Right hindlimb (tissue), 1 donor: ENCODE measurements around the gene RAPGEF3.

ENCODE experiments used
- DNase-seq: peaks from one replicate; pipeline ENCODE4 v3.0.0-alpha.2; 2018

The RAPGEF3 gene

DNA sequence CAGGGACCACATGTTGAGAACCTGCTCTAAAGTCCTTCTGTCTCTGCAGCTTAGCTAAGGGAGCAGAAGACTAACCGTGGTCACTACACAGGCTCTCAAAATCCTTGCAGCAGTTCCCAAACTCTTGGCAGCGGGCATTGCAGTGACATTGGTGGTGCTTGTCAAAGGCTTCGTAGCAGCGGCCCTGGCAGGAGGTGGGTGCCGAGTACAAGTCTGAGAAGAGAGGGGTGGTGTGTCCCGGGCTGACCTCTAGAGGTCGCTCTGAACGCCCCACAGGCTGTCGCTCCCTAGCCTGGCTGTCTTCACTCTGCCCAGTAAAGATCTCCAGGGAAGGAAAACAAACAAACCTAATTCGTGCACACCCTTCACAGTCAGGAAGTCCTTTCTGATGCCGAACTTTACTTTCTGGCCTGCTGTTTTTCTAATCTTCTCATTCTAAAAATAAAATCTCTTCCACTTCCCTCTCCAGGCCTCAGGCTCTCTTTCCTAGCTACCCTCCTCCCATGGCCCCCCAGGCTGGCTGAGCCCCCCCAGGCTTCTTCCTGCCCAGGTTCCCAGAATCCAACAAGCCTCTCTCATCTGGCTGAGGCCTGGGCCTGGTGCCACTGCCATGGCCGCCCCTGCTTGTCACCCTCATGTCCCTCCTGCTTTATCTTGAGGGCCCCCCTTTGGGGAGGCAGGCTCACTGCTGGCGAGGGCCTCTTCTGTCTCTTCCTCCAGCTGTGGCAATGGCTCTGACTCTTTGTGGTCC is 41.1 kb downstream of the RAPGEF3 start:
- DNase-seq, result peak; percentile 85

DNA sequence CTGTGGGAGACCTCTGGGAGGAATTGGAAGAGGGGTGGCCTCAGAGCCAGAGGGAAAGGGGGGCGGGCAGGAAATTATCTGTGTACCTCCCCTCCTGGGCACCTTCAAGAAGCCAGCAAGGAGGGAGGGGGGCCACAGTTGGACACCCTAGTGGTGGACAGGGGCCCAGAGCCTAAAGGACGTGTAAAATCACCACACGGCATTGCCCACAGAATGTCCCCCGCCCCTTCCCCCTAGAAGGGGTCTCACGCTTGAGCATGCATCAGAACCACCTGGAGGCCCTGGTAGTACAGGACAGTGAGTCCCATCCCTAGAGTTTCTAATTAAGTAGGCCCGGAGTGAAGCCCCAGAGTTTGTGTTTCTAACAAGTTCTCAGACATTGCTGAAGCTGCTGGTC is 41.6 kb downstream of the RAPGEF3 start:
- DNase-seq, result no peak

DNA sequence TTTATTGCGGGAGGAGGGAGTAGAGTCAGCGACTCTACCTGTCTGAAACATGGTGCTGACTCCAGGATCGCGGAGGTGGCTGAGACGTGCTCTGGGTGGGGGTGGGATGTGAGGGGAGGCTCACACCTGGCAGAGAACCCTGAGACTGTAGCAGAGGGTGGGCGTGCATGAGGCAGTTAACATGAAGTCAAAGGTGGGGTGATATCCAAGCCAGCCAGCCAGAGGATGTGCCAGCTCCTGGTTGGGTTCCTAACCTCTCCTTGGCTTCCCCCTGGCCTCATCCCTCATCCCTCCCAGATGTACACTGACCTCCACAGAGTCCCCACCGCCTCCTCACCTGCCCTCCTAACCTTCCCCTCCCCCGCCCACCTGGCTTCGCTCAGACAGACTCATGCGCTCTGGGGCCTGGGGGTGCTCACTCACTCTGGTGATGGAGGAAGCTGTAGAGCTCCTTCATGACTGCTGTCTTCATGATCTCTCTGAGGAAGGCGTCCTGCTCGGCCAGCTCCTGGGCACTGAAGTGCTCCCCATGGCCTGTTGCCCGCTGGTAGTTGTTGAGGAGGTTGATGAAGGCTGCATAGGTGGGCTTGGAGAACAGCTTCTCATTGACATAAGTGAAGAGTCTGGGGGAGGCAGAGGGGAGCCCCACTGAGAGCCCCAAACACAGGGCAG is 42.7 kb downstream of the RAPGEF3 start:
- no peak for DNase-seq

DNA sequence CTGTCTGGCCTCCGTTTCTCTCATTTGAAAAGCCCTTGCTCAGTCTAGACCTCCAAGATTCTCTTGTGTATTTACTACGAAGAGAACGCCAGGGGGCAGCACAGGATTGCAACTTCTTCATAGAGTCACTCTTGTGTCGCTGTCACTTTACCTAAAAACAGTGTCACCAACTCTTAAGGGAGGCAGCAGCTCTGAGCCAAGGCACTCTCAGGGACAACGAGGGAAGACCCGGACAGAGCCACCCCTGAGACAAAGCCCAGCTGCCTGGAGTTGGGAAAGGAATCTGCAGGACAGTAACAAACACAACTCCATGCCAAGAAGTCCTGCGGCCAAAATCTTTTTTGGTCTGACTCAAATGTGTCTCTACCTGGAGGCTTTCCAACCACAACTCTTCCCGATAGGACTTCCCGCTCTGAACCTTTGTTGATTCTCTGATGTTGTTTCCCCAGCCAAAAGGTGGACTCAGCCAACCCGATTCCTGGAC is 43.2 kb downstream of the RAPGEF3 start:
- peak; percentile 82 for DNase-seq

DNA sequence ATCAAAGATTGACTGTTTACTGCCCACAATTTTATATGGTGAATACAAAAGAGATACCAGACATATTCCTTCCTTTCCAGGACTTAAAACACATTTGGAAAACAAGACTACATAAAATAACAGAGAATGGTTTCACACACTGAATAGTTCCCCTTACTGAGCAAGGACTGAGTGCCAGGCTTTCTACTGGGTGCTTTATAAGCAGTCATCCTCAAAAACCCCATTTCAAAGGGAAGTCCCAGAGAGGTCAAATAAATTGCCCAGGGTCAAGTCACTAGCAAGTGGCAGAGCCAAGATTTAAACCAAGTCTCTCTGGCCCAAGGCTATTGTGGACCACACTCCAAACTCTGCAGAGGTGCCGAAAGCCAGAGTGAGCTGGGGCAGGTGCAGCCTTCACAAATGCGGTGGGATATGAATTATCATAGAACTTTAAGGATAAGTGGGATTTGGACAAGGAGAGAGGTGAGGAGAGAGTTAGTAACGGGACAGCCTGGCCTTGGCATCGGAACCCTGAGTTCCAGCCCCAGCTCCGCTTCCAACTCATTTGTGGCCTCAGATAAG is 43.8 kb downstream of the RAPGEF3 start:
- no peak for DNase-seq

DNA sequence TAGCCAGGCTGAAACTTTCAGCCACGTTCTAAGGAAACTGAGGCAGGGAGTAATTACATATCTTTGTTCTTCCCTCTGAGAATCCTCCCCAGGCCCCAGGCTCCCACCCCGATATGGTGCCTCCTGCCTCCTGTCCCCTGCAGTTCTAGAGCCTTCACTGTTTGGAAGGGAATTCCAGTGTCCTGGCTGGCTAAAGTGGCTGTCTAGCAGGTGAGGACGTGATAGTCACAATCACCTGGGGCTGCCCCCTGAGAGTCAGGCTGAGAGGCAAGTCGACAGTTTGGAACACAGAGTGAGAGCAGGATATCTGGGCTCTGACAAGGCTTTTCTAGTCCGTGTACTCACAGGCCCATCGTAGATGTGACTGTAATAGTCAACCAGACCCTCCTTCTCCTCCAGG is 46.5 kb downstream of the RAPGEF3 start:
- no peak for DNase-seq

DNA sequence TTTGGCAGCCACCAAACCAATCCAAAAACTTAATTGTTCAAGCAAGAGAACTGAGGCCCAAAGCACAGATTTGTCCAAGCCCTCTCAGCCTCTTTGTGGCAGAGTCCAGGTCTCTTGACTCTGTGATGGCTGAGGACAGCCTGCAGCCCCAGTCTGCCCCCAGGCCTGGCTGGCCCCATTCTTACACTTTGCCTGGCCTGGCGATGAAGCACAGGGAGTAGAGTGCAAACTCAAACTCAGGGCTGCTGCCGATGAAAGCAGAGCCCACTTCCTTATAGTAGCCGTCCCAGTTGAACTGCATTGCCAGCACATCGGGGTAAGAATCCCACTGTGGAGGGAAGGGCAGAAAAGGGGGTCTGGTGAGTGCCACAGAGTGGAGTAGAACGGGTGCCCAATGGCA is 47.2 kb downstream of the RAPGEF3 start:
- no peak for DNase-seq

DNA sequence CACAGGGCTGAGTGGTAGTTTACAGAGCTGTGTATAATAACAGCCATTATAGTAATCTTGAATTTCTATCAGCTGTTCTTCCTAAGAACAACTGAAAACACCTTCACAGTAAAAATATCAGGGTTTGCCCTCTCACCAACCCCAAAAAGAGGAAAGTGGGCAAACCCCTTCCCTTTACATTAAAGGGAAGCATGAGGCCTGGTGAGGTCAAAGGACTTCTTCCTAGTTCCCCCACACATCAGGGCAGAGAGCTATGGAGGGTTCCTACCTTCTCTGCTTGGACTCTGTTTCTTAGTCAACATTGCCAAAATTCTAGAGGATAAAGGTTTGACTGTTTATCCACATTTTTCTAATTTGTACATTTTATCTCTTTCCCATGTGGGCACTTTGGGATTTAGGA is 48.4 kb downstream of the RAPGEF3 start:
- DNase-seq, result no peak

DNA sequence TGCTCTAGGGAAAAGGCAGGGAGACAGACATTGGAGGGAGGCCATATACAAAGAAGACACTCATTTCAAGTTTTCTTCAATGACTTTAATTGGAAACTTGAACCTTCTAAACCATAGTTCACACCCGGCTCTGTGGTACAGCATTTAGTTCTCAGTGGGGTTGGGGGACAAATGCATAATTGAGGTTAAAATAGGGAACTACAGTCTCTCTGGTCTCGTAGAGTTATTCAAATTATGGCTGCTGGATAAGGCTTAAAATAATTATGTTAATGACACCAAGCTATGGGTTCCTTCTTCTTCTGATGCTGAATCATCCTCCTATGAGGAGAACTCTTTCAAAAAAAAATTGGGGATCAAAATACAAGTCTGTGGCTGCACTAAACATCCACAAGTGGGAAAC is 49.0 kb downstream of the RAPGEF3 start:
- no peak for DNase-seq

DNA sequence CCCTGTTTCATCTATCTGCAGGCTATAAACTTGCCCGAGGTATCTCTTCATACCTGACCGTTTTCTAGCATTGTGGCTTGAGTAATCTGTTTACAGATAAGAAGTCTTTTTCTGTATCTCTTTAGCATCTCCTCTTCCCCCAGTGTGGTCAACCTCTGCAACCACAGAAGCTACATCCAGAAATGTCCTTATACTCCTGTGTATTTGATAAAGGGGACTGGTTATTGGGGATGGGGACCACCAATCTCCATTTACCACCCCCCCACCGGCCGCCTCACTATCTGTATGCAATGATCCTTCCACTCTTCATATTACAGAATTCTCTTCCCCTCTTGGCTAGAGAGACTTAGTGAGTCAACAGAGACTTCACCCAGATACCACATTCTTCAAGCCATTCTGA is 49.4 kb downstream of the RAPGEF3 start:
- DNase-seq, result no peak

DNA sequence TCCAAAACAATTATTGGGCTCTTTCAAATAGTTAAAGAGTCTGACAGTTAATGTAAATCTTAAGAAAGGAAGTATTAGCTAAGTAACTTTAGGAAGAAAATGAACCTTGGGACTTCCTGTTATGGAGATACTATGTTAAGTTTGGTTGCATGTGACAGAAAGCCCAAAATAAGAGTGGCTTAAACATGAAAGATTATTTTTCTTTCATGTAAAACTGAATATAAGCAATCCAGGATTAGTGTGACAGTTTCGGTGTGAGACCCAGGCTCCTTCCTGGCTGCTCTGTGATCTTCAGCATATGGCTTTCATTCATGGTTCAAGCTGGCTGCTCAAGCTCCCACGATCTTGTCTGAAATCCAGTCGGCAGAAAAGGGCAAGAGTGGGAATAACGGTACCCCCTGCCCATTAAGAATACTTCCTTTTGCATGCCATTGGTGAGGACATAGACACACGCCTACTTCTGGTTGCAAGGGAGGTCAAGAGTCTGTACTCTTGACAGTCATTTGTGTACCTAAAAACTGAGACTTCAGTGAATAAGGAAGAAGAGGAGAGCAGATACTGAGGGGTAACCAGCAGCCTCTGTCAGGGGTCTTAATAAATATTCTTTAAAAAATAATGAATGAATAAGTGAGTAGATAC is 50.7 kb downstream of the RAPGEF3 start:
- no peak for DNase-seq

DNA sequence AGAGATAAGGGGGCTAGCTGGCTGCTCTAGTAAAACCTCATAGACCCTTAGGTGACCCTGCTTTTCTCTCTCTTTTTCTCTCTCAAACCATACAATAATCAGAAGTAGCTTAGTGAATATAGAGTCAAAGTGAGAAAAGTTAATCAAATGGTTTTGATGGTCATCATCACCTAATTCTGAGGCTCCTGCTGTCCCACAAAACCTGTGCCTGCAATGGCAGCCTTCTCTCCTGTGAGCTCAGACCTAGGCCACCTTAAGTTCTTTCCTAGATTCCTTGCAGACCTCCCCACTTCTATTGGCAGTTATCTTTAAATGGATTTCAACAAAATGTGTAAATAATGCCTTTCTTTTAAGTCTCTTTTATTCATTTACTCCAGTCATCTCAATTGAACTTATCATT is 51.3 kb downstream of the RAPGEF3 start:
- DNase-seq, result no peak

DNA sequence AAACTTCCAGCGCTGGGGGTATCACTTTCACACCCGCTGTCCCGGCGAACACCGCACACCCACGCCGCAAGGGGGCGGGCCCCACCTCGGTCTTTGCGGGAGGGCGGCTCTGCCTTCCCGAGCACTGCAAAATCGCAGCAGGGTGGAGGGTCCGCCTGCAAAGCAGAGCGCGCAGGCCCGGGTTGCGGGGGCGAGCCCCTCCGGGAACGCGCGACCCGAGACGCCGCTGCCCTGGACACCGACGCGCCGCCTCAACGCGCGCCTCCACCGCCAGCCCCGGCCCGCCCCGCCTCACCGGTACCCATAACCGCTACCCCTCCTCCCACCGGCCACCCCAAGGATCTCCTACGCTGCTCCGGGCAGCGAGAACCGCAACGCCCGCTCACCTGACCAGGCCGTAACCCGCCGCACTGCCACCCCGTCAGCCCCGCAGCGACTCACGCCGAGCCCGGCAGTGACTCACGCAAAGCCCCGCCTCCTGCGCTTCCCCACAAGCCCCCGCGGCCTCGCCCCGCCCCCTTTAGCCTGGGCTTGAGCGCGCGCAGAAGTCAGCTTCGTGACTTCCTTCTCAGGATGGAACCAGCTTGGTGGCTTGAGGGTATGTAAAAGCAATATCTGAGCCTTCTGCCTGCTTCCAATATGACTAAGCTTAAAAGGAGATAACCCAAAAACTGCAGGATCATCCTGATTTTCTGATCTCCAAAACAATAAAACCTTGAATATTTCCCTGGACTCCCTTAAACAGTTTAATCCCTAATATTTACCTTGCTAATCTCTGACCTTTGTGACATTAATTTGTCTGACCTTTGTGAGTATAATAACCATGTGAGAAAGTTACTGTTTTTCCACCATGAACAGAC is 52.9 kb downstream of the RAPGEF3 start, which contains the start of gene RPAP3:
Gene RPAP3, minus strand, starts transcription at position 465 of the 860 bp plus-strand sequence. CDS start 3,190 bp downstream, outside the sequence.
- peak; percentile 96 for DNase-seq

DNA sequence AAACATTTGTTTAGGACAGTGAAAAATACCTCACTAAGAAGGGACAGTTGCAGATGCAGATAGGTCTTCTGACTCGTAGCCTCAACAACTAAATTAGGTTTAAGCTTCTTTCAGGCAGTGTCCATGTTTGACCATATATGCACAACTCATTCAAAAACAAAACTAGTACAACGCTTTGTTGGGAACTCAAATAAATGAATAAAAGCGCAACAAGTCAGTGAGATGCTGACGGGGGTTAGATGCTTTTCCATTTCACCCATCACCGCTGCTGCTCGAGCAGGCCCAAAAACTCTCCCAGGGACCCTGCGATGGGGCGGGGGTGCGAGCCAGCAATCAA is 53.5 kb downstream of the RAPGEF3 start:
- DNase-seq, result no peak

DNA sequence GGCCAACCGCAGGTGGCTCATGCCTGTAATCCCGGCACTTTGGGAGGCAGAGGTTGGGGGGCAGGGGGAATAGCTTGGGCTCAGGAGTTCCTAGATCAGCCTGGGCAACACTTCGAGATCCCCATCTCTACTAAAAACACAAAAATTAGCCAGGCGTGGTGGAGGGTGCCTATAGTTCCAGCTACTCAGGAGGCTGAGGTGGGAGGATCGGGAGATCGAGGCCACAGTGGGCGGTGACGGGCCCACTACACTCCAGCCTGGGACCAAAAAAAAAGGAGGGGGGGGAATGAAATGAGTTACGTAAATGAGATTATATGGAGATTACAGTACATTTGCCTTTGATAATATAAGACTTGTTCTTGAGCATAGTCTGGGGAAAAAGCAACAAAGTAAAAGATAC is 54.0 kb downstream of the RAPGEF3 start:
- DNase-seq, result no peak

DNA sequence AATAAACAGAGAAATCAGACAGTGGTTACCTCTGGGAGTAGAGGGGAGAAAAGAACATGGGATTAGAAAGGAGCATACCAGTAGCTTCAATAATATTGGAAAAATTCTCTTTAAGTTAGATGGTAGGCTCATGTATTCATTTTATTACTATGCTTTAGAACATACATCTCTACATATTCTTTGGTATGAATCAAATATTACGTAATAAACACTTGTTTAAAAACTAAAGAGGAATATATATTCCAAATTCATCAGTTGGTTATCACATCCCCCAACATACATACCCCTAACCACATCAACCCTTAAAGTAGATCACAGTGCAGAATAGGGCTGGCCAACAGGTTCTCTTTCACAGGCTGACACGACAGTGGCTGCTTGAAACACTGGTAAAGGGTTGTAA is 58.4 kb downstream of the RAPGEF3 start:
- no peak for DNase-seq

DNA sequence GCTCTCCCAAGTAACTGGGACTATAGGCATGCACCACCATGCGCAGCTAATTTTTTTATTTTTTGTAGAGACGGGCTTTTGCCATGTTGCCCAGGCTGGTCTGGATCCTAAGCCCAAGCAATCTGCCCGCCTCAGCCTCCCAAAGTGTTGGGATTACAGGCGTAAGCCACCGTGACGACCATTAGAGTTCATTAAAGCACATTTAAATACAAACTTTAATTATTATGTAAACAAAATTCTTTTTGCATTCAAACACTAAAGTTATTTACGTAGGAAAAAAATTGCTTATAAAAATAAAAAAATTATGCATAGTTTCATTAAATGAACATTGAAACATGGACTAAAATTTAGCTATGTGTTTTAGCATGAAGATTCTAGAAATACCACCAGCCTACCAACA is 60.0 kb downstream of the RAPGEF3 start:
- DNase-seq, result no peak

DNA sequence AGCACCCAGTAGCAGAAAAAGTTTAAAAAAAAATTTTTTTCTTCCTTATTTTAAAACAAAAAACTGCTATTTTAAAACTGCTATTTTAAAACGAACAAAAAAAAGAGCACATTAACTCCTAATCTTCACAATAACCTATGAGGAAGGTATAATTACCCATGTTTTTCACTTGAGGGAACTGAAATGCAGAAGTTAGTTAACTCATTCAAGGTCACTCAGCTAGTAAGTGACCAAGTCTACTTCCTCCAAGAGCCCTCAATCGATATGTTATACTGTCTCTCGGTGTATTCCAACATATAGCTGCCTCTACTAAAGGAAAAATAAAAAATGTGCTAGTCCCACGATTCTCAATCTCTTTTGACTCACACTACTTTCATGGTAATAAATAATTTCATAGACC is 60.6 kb downstream of the RAPGEF3 start:
- DNase-seq, result no peak

DNA sequence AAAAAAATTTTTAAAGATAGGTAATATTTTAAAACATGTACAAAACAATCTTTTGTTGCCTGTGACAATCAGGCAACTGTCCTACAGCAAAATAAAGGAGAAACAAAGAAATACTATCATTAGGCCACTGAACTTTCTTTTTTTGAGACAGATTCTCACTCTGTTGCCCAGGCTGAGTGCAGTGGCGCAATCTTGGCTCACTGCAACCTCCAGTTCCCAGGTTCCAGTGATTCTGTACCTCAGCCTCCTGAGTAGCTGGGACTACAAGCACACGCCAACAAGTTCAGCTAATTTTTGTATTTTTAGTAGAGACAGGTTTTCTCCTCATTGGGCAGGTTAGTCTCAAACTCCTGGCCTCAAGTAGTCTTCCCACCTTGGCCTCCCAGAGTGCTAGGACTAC is 69.5 kb downstream of the RAPGEF3 start:
- no peak for DNase-seq

DNA sequence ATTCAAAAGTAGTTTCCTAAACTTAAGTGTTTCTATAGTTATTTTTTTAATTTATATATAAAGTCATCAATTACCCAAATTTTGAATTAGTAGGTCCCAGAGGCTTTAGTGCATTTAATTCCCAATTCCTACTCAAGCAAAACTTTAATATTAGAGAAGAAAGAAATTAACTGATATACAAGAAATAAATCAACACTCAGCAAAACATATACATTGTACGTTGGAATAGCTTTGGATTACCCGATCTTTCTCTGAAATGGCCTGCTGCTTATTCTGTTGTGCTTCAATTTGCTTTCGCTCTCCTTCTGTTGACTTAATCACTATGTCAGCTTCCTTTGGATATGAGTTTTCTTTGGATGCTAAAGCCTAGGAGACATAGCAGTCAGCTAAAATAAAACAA is 71.0 kb downstream of the RAPGEF3 start:
- DNase-seq, result no peak

DNA sequence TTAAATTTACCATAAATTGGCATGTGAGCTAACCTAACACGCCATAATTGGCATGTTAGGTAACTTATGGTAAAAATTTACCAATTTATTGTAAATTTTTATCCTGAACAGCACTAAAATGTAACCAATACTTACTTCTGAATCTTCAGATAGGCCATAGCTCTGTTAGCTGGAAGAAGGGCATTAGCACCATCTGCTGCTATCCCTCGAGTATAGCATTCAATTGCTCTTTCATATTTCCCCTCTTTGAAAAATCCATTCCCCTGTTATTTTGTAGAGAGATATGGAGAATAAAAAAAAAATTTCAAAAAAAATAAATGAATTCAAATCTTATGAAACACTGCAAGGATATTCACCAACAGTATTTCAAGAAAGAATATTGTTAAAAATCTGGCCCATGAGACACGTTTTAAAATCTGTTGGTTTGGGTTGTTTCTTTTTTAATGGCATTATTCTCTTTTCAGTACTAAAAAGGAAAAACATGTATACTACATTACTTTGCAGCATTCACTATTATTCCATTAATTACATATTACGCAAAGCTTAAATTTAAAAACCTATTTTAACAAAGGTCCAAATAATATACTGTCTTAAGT is 71.9 kb downstream of the RAPGEF3 start:
- no peak for DNase-seq
